ENCODE data around the gene SMIM29.

Gene SMIM29

DNA sequence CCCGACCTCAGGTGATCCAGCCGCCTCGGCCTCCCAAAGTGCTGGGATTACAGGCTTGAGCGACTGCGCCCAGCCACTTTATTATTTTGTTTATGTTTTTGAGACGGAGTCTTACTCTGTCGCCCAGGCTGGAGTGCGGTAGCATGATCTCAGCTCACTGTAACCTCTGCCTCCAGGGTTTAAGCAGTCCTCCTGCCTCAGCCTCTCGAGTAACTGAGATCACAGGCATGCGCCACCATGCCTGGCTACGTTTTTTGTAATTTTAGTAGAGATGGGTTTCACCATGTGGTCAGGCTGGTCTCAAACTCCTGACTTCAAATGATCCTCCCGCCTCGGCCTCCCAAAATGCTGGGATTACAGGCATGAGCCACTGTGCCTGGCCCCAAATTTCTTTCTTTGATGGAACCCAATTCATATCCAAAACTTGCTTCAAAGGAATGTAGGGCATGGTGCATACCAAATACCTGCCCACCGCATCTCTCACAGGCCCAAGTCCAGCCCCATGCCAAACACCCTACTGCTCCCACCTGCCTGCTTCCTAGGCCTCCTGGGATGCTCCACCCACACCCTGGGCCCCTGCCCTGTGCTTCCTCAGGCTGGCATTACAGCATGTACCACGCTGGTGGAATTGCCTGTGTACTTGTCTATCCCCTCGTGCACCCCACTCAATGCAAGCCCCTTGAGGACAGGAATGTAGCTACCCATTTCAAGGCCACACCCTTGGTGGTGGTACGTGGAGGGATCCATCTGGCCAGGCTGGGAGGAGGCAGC lies 17.1 kb downstream of the SMIM29 start:
- no peak overlapping the region for H3K4me3 ChIP-seq (ENCODE audit: low read depth, low read length)
- H3K4me1 ChIP-seq (ENCODE audit: control insufficient read depth, insufficient read depth, low read length) = peaks cover 42% of the 10 kb centered on the region
- no peaks in the 10 kb centered on the region for H3K36me3 ChIP-seq (ENCODE audit: control insufficient read depth, insufficient read depth, low read length)
- H3K27me3 ChIP-seq (ENCODE audit: control insufficient read depth, insufficient read depth, low read length) = no peaks in the 10 kb centered on the region
- H3K27ac ChIP-seq (ENCODE audit: low read depth, low read length) = no peak overlapping the region
- no peak overlapping the region for H3K9ac ChIP-seq (ENCODE audit: low read length)
- no peaks in the 10 kb centered on the region for H3K9me3 ChIP-seq (ENCODE audit: control insufficient read depth, insufficient read depth, low read depth, low read length)

- H3K27ac ChIP-seq (ENCODE audit: low read depth, low read length) = no peak overlapping the region
- H3K9ac ChIP-seq (ENCODE audit: low read length) = no peak overlapping the region
- no peak overlapping the region for H3K4me3 ChIP-seq (ENCODE audit: low read depth, low read length)
- peaks cover 48% of the 10 kb centered on the region for H3K4me1 ChIP-seq (ENCODE audit: control insufficient read depth, insufficient read depth, low read length)
- H3K9me3 ChIP-seq (ENCODE audit: control insufficient read depth, insufficient read depth, low read depth, low read length) = no peaks in the 10 kb centered on the region
- H3K27me3 ChIP-seq (ENCODE audit: control insufficient read depth, insufficient read depth, low read length) = no peaks in the 10 kb centered on the region
- H3K36me3 ChIP-seq (ENCODE audit: control insufficient read depth, insufficient read depth, low read length) = no peaks in the 10 kb centered on the region
Observed at GRCh38 chr6:34230653-34231371, 18.0 kb downstream of the SMIM29 start.

DNA sequence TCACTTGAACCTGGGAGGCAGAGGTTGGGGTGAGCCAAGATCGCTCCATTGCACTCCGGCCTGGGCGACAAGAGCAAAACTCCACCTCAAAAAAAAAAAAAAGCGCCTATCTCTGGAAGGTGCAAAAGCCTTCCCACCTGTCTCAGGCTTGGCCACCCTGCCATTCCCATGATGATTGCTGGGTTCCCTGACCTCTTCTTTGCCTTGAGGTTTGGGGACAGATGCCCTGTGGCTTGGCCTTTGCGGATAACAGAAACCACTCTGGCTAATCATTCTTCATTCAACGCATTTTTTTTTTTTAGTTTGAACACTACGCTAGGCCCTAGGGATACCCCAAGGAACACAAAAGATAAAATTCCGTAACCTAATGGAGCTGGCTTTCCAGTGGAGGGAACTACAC lies 18.9 kb downstream of the SMIM29 start:
- Histone ChIP-seq H3K9ac (ENCODE audit: low read length) (no peak overlapping the region), H3K27me3 (ENCODE audit: control insufficient read depth, insufficient read depth, low read length) (no peaks in the 10 kb centered on the region), H3K9me3 (ENCODE audit: control insufficient read depth, insufficient read depth, low read depth, low read length) (no peaks in the 10 kb centered on the region), H3K27ac (ENCODE audit: low read depth, low read length) (no peak overlapping the region), H3K4me1 (ENCODE audit: control insufficient read depth, insufficient read depth, low read length) (peaks cover 52% of the 10 kb centered on the region), H3K4me3 (ENCODE audit: low read depth, low read length) (no peak overlapping the region), H3K36me3 (ENCODE audit: control insufficient read depth, insufficient read depth, low read length) (no peaks in the 10 kb centered on the region)

- Histone ChIP-seq H3K9me3 (ENCODE audit: control insufficient read depth, insufficient read depth, low read depth, low read length) (no peaks in the 10 kb centered on the region), H3K27ac (ENCODE audit: low read depth, low read length) (peak overlapping the region; percentile 96), H3K4me3 (ENCODE audit: low read depth, low read length) (peak overlapping the region; percentile 9; the same call in 1 of the 2 replicates), H3K9ac (ENCODE audit: low read length) (peak overlapping the region; percentile 82), H3K36me3 (ENCODE audit: control insufficient read depth, insufficient read depth, low read length) (no peaks in the 10 kb centered on the region), H3K4me1 (ENCODE audit: control insufficient read depth, insufficient read depth, low read length) (peaks cover 50% of the 10 kb centered on the region), H3K27me3 (ENCODE audit: control insufficient read depth, insufficient read depth, low read length) (no peaks in the 10 kb centered on the region)
Observed at GRCh38 chr6:34227761-34228421, 20.9 kb downstream of the SMIM29 start.

DNA sequence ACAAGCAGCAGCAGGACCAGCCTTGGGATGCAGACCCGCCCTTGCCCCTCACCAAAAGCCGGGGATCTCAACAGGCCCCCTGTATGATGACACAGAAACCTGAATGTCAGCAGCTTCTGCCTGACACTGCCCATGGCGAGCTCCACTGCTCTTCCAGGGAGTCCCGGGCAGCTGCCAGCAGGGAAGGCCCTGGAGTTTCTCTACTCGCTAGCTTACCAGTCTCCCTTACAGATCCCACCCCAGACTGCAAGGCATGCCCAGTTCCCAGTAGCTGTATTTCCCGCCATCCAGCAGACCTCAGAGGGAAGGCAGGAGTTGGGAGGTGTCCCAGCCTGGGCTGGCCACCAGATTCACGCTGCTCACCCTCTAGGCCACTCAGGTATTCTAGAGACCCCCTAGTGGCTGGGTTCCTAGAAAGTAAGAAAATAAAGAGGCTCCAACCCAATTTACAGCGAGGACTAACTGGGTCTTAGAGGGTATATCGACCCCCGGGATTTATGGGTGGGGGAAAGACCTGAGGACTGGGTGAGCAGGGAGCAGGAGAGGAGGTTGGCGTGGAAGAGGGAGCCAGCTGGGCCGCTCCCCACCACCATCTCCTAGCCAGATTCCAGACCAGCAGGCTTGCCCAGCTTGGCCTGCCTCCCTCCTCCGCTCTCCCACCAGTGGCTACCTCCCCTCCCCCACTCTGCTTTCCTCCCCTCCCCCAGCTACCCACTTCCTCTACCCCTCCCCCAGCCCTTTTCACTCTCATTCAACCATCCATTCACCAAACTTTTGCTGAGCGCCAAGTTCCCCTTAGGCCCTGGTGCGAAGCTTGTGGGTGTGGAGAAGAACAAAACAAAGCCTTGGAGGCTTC lies 21.8 kb downstream of the SMIM29 start:
- peak overlapping the region; percentile 96 for H3K27ac ChIP-seq (ENCODE audit: low read depth, low read length)
- H3K9ac ChIP-seq (ENCODE audit: low read length) = peak overlapping the region; percentile 83
- H3K4me3 ChIP-seq (ENCODE audit: low read depth, low read length) = peak overlapping the region; percentile 34; the same call in 1 of the 2 replicates
- no peaks in the 10 kb centered on the region for H3K9me3 ChIP-seq (ENCODE audit: control insufficient read depth, insufficient read depth, low read depth, low read length)
- H3K27me3 ChIP-seq (ENCODE audit: control insufficient read depth, insufficient read depth, low read length) = no peaks in the 10 kb centered on the region
- H3K36me3 ChIP-seq (ENCODE audit: control insufficient read depth, insufficient read depth, low read length) = no peaks in the 10 kb centered on the region
- H3K4me1 ChIP-seq (ENCODE audit: control insufficient read depth, insufficient read depth, low read length) = peaks cover 48% of the 10 kb centered on the region

GRCh38 chr6:34226066-34226465 lies 22.7 kb downstream of the SMIM29 start:
- Histone ChIP-seq H3K27me3 (ENCODE audit: control insufficient read depth, insufficient read depth, low read length) (no peaks in the 10 kb centered on the region), H3K9ac (ENCODE audit: low read length) (peak overlapping the region; percentile 83), H3K9me3 (ENCODE audit: control insufficient read depth, insufficient read depth, low read depth, low read length) (no peaks in the 10 kb centered on the region), H3K27ac (ENCODE audit: low read depth, low read length) (peak overlapping the region; percentile 96; the same call in 1 of the 2 replicates), H3K4me3 (ENCODE audit: low read depth, low read length) (no peak overlapping the region), H3K4me1 (ENCODE audit: control insufficient read depth, insufficient read depth, low read length) (peaks cover 48% of the 10 kb centered on the region), H3K36me3 (ENCODE audit: control insufficient read depth, insufficient read depth, low read length) (no peaks in the 10 kb centered on the region)

- no peaks in the 10 kb centered on the region for H3K36me3 ChIP-seq (ENCODE audit: control insufficient read depth, insufficient read depth, low read length)
- no peak overlapping the region for H3K27ac ChIP-seq (ENCODE audit: low read depth, low read length)
- no peak overlapping the region for H3K4me3 ChIP-seq (ENCODE audit: low read depth, low read length)
- H3K27me3 ChIP-seq (ENCODE audit: control insufficient read depth, insufficient read depth, low read length) = no peaks in the 10 kb centered on the region
- H3K4me1 ChIP-seq (ENCODE audit: control insufficient read depth, insufficient read depth, low read length) = peaks cover 48% of the 10 kb centered on the region
- H3K9ac ChIP-seq (ENCODE audit: low read length) = no peak overlapping the region
- no peaks in the 10 kb centered on the region for H3K9me3 ChIP-seq (ENCODE audit: control insufficient read depth, insufficient read depth, low read depth, low read length)
Observed at GRCh38 chr6:34225551-34225950, 23.3 kb downstream of the SMIM29 start.

GRCh38 chr6:34223956-34224940 lies 24.6 kb downstream of the SMIM29 start:
- H3K4me1 ChIP-seq (ENCODE audit: control insufficient read depth, insufficient read depth, low read length) = peaks cover 47% of the 10 kb centered on the region
- H3K27me3 ChIP-seq (ENCODE audit: control insufficient read depth, insufficient read depth, low read length) = no peaks in the 10 kb centered on the region
- no peaks in the 10 kb centered on the region for H3K36me3 ChIP-seq (ENCODE audit: control insufficient read depth, insufficient read depth, low read length)
- peak overlapping the region; percentile 91 for H3K27ac ChIP-seq (ENCODE audit: low read depth, low read length)
- peak overlapping the region; percentile 60 for H3K4me3 ChIP-seq (ENCODE audit: low read depth, low read length)
- peak overlapping the region; percentile 86 for H3K9ac ChIP-seq (ENCODE audit: low read length)
- H3K9me3 ChIP-seq (ENCODE audit: control insufficient read depth, insufficient read depth, low read depth, low read length) = no peaks in the 10 kb centered on the region

DNA sequence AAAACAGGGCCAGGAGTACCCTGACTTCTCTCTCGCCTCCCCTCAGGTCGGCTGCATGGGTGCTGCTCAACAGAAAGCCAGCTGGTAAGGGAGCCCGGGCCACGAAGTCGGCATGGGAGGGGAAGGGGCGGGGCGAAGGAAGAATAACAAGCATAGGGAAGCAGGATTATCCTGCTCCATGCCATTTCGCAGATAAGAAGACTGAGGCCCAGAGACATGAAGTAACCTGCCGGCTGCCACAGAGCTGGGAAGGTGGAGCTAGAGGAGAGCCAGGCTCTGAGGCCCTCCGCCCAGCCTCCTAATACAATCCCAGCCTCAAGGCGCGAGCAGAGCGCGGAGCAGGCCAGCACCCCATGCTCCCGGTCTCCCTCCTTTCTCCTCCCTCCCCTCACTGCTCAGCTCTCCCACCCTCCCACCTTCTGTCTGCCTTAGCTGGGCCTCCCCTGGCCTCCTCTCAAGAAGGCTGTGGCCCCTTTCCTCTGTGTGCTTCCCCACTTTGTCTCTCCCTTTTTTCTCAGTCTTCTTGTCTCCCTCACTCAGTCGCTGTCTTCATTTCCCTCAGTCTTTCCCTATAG lies 25.3 kb downstream of the SMIM29 start:
- no peaks in the 10 kb centered on the region for H3K9me3 ChIP-seq (ENCODE audit: control insufficient read depth, insufficient read depth, low read depth, low read length)
- peak overlapping the region; percentile 60 for H3K9ac ChIP-seq (ENCODE audit: low read length)
- peak overlapping the region; percentile 24; the same call in 1 of the 2 replicates for H3K27ac ChIP-seq (ENCODE audit: low read depth, low read length)
- peaks cover 43% of the 10 kb centered on the region for H3K4me1 ChIP-seq (ENCODE audit: control insufficient read depth, insufficient read depth, low read length)
- H3K27me3 ChIP-seq (ENCODE audit: control insufficient read depth, insufficient read depth, low read length) = no peaks in the 10 kb centered on the region
- no peaks in the 10 kb centered on the region for H3K36me3 ChIP-seq (ENCODE audit: control insufficient read depth, insufficient read depth, low read length)
- H3K4me3 ChIP-seq (ENCODE audit: low read depth, low read length) = peak overlapping the region; percentile 60
